GM23338 (cell line): Measurements from ENCODE around the gene UCP3. TPM values are rescaled to one million over a fixed set of nuclear protein-coding genes. Genes with fewer than 3 reads are reported as not detected.
A peak's percentile ranks its signal among the peaks of the same experiment; 100 is the strongest.

Source experiments
- ATAC-seq: fragments of 200-7000 bp; cut with Tn5 transposase; 3 replicates; pipeline ENCODE4 v1.9.1; 2020
- DNase-seq: peaks from one replicate; pipeline ENCODE4 v3.0.0-alpha.2; 2015; ENCODE audit warnings: low spot score
- H2AFZ ChIP-seq: fragments of 200-600 bp; sonication (generic); 2 replicates; pipeline ENCODE4 v1.8.0; 2016; ENCODE audit warnings: antibody characterized with exemption, mild to moderate bottlenecking, moderate library complexity
- H3F3A ChIP-seq: fragments of 200-600 bp; sonication (generic); replicated peaks from 2 replicates; pipeline ENCODE4 v1.8.0; 2017; ENCODE audit warnings: antibody characterized with exemption, mixed run types, low read depth
- H3K27ac ChIP-seq: fragments of 200-600 bp; sonication (generic); 2 replicates; pipeline ENCODE4 v1.6.1; 2016; ENCODE audit warnings: low read depth
- H3K27me3 ChIP-seq: fragments of 200-600 bp; sonication (generic); 2 replicates; pipeline ENCODE4 v1.8.0; 2016; ENCODE audit warnings: mild to moderate bottlenecking, mixed run types, moderate library complexity; ENCODE audit not compliant: insufficient read depth
- H3K36me3 ChIP-seq: fragments of 200-600 bp; sonication (generic); 2 replicates; pipeline ENCODE4 v1.8.0; 2016; ENCODE audit warnings: mild to moderate bottlenecking; ENCODE audit not compliant: insufficient read depth
- H3K4me1 ChIP-seq: fragments of 200-600 bp; sonication (generic); 2 replicates; pipeline ENCODE4 v1.8.0; 2016; ENCODE audit warnings: mild to moderate bottlenecking, moderate library complexity; ENCODE audit not compliant: insufficient read depth
- H3K4me2 ChIP-seq: fragments of 200-600 bp; sonication (generic); 2 replicates; pipeline ENCODE4 v1.7.1; 2017; ENCODE audit warnings: mixed run types
- H3K4me3 ChIP-seq: fragments of 200-600 bp; sonication (generic); 2 replicates; pipeline ENCODE4 v1.6.1; 2016; ENCODE audit warnings: mixed run types
- H3K79me2 ChIP-seq: fragments of 200-600 bp; sonication (generic); replicated peaks from 2 replicates; pipeline ENCODE4 v1.8.0; 2017; ENCODE audit warnings: mild to moderate bottlenecking; ENCODE audit not compliant: insufficient read depth
- H3K9me2 ChIP-seq: fragments of 200-600 bp; sonication (generic); 2 replicates; pipeline ENCODE4 v1.8.0; 2017; ENCODE audit not compliant: insufficient read depth
- H4K20me1 ChIP-seq: fragments of 200-600 bp; sonication (generic); replicated peaks from 2 replicates; pipeline ENCODE4 v1.8.0; 2017; ENCODE audit warnings: mild to moderate bottlenecking; ENCODE audit not compliant: insufficient read depth
- H3K27ac Mint-ChIP-seq: 2 replicates; pipeline ENCODE4 v1.8.0; 2020; ENCODE audit warnings: inconsistent platforms, mild to moderate bottlenecking, moderate library complexity, mixed read lengths
- H3K27me3 Mint-ChIP-seq: 3 replicates; pipeline ENCODE4 v1.8.0; 2022; ENCODE audit warnings: low read depth, mild to moderate bottlenecking, moderate library complexity, mixed read lengths, inconsistent platforms; ENCODE audit not compliant: insufficient read depth, poor library complexity
- H3K36me3 Mint-ChIP-seq: 3 replicates; pipeline ENCODE4 v1.8.0; 2021; ENCODE audit warnings: low read depth, mild to moderate bottlenecking, inconsistent platforms, moderate library complexity, mixed read lengths
- H3K4me1 Mint-ChIP-seq: 3 replicates; pipeline ENCODE4 v1.8.0; 2020; ENCODE audit warnings: mild to moderate bottlenecking, inconsistent platforms, mixed read lengths
- H3K4me3 Mint-ChIP-seq: 3 replicates; pipeline ENCODE4 v1.8.0; 2021; ENCODE audit warnings: moderate library complexity, mild to moderate bottlenecking, inconsistent platforms, mixed read lengths
- H3K9me3 Mint-ChIP-seq: 3 replicates; pipeline ENCODE4 v1.8.0; 2020; ENCODE audit warnings: moderate library complexity, mild to moderate bottlenecking, inconsistent platforms, mixed read lengths
- CREB1 ChIP-seq: fragments of 250-450 bp; sonication (Bioruptor Pico); IDR thresholded peaks from 2 replicates; pipeline ENCODE4 v1.5.0; 2020; ENCODE audit warnings: low read depth, mild to moderate bottlenecking, moderate library complexity
- EZH2 ChIP-seq: fragments of 200-600 bp; sonication (generic); IDR thresholded peaks from one replicate; pipeline ENCODE4 v1.8.0; 2017; ENCODE audit warnings: antibody characterized with exemption, mild to moderate bottlenecking, low read depth; ENCODE audit not compliant: unreplicated experiment
- EZH2phosphoT487 ChIP-seq: fragments of 200-600 bp; sonication (generic); IDR thresholded peaks from one replicate; pipeline ENCODE4 v1.8.1; 2018; ENCODE audit warnings: antibody characterized with exemption; ENCODE audit not compliant: unreplicated experiment
- JUNB ChIP-seq: IDR thresholded peaks from one replicate; pipeline ENCODE4 v1.6.1; 2016; ENCODE audit warnings: antibody characterized with exemption; ENCODE audit not compliant: unreplicated experiment
- NANOG ChIP-seq: IDR thresholded peaks from 2 replicates; pipeline ENCODE4 v1.6.1; 2016; ENCODE audit warnings: antibody characterized with exemption, borderline replicate concordance
- STAT1 ChIP-seq: IDR thresholded peaks from one replicate; pipeline ENCODE4 v1.6.1; 2016; ENCODE audit warnings: antibody characterized with exemption; ENCODE audit not compliant: unreplicated experiment
- ZNF114 ChIP-seq: fragments of 250-450 bp; sonication (Bioruptor Pico); IDR thresholded peaks from 2 replicates; pipeline ENCODE4 v1.5.0; 2020; ENCODE audit warnings: mild to moderate bottlenecking, moderate library complexity
- ZNF331 ChIP-seq: fragments of 250-450 bp; sonication (Bioruptor Pico); IDR thresholded peaks from 2 replicates; pipeline ENCODE4 v1.5.0; 2020; ENCODE audit warnings: low read depth, mild to moderate bottlenecking, moderate library complexity
- polyA plus RNA-seq: library from polyadenylated mRNA; unstranded; fragments of >200 nt; fragmentation: Nextera tagmentation; extraction: Ambion mirVana; gene quantifications from 2 replicates; pipeline ENCODE4 v1.2.1, GENCODE V29; 2016
- total RNA-seq: library from RNA; depleted of rRNA; stranded (reverse); fragments of >200 nt; shearing (Covaris generic); gene quantifications from 2 replicates; pipeline ENCODE4 v1.2.3, GENCODE V29; 2014
- TF ChIP-seq, protein P1 (sequence below), 2 experiments: fragments of 200-600 bp in 1 of 2; sonication (generic) in 1 of 2; conservative IDR thresholded peaks; 2 replicates each; pipeline versions ENCODE4 v1.5.1 to v1.6.1; 2016 to 2017; ENCODE audit warnings: antibody characterized with exemption in 2 of 2, low read depth in 2 of 2, mild to moderate bottlenecking in 2 of 2, moderate library complexity in 1 of 2
- TF ChIP-seq, protein P2 (sequence below): IDR thresholded peaks from one replicate; pipeline ENCODE4 v1.6.1; 2018; ENCODE audit warnings: antibody characterized with exemption; ENCODE audit not compliant: unreplicated experiment
- TF ChIP-seq, protein P3 (sequence below): IDR thresholded peaks from 2 replicates; pipeline ENCODE4 v1.6.1; 2016; ENCODE audit warnings: antibody characterized with exemption

The UCP3 gene
- total and polyA plus RNA-seq, 2 experiments from 2014 or later: 0.21 to 0.40 TPM

DNA sequence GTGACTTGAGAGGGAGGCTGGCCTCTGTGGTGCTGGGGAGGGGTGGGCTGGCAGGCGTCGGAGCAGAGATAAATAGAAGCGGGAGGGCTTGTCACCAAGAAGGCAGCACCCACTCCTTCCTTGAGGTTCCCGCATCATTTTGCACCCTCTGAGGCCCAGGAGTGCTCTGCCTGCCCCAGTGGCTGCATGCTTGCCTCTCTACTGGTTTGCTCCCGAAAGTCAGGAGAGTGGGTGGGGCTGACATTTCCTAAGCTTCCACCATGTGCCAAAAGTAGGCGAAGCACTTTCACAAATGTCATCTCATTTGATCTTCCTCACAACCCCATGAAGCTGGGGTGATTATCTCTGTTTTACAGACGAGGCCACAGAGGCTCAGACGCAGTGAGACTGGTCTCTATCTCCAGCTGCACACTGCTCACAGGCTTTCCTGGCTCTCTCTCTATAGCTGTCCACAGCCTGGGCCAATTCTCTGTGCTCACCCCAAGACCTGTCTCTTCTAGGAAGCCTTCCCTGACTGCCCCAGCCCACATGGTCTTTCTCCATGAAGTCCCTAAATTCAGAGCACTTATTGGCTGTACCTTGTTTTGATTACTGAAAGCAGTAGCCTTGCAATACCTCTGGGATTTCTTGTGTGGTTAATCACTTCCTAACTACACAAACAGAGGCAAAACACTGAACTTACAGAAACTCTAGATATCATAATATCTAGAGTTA is 2.6 kb upstream of the UCP3 start:
- Mint-ChIP-seq H3K4me1 (peaks cover 17% of the 10 kb centered on the region), H3K4me3 (no peak overlapping the region), H3K27me3 (peaks cover 7% of the 10 kb centered on the region), H3K27ac (0 out of 2 replicates have a peak overlapping the region, but pooled peaks have one; percentile 17), H3K36me3 (peaks cover 8% of the 10 kb centered on the region), H3K9me3 (no peaks in the 10 kb centered on the region)
- no peaks in the 10 kb centered on the region; the same call in 1 of the 2 replicates for H3K9me2 ChIP-seq
- no peaks in the 10 kb centered on the region for H3F3A ChIP-seq
- no peak overlapping the region for H3K27ac ChIP-seq
- no peaks in the 10 kb centered on the region for H3K79me2 ChIP-seq
- H2AFZ ChIP-seq: no peak overlapping the region
- 0 out of 2 replicates have a peak, but pooled peaks cover 5% of the 10 kb centered on the region for H3K4me1 ChIP-seq
- no peak overlapping the region for H3K4me2 ChIP-seq
- H3K4me3 ChIP-seq: no peak overlapping the region
- DNase-seq: no peak
- no peak for TF ChIP-seq NANOG
- ATAC-seq: no peak
- H4K20me1 ChIP-seq: no peaks in the 10 kb centered on the region
- no peaks in the 10 kb centered on the region for H3K27me3 ChIP-seq
- H3K36me3 ChIP-seq: no peaks in the 10 kb centered on the region

DNA sequence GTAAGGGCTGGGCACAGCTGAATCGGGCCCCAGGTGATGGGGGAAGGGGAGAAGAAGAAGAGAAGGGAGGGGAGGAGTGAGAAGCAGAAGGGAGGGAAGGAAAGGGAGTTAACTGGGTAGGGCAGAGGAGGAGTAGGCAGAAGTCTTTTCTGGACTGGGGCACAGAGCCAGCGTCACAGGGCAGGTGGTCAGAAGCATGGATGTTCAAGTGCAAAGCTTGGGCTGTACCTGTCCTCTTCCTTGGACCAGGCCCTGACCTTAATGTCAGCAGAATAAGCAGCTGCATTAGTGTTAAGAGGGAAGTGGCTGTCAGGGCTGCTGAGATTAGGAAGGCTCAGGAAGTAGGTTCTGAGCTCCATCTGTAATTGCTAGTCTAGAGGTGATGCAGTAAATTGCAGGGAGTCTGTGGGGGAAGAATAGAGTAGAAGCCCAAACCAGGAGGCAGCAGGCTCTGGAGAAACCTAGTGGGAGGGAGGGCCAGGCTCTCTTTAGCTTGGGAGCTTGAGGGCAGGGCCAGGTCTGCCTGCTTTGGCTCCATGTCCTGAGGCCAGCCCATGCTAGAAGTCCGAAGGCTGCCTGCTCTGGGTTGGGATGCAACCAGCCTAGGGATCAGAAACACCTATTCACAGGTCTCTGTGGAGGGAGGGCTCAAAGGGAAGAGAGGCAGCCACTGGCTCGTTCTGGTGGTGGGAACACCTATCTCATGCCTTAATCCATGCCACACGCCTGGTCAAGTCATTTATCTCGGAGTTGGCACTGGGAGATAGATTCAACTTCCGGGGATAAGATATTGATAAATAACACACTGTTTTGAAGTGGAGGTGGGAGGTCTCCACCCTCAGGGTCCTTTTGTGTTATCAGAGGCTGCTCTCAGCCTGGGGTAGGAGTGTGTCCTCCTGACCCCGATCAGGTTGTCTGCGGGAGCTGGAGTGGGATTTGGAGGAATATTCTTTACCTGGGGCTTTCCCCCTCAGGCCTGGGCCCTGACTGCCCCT is 1.7 kb upstream of the UCP3 start:
- peaks cover 7% of the 10 kb centered on the region for H3K27me3 Mint-ChIP-seq
- TF ChIP-seq JUNB (no peak), ZNF114 (CRISPR knock-in tag) (no peak), EZH2 (no peak), CREB1 (no peak), ZNF331 (CRISPR knock-in tag) (no peak), NANOG (no peak), STAT1 (no peak), EZH2phosphoT487 (no peak)
- TF ChIP-seq, protein P1, sequence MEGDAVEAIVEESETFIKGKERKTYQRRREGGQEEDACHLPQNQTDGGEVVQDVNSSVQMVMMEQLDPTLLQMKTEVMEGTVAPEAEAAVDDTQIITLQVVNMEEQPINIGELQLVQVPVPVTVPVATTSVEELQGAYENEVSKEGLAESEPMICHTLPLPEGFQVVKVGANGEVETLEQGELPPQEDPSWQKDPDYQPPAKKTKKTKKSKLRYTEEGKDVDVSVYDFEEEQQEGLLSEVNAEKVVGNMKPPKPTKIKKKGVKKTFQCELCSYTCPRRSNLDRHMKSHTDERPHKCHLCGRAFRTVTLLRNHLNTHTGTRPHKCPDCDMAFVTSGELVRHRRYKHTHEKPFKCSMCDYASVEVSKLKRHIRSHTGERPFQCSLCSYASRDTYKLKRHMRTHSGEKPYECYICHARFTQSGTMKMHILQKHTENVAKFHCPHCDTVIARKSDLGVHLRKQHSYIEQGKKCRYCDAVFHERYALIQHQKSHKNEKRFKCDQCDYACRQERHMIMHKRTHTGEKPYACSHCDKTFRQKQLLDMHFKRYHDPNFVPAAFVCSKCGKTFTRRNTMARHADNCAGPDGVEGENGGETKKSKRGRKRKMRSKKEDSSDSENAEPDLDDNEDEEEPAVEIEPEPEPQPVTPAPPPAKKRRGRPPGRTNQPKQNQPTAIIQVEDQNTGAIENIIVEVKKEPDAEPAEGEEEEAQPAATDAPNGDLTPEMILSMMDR (conservative IDR thresholded peaks at IDR 0.05; ENCODE audit: low read depth in 2 of 2): no peak
- TF ChIP-seq, protein P2, sequence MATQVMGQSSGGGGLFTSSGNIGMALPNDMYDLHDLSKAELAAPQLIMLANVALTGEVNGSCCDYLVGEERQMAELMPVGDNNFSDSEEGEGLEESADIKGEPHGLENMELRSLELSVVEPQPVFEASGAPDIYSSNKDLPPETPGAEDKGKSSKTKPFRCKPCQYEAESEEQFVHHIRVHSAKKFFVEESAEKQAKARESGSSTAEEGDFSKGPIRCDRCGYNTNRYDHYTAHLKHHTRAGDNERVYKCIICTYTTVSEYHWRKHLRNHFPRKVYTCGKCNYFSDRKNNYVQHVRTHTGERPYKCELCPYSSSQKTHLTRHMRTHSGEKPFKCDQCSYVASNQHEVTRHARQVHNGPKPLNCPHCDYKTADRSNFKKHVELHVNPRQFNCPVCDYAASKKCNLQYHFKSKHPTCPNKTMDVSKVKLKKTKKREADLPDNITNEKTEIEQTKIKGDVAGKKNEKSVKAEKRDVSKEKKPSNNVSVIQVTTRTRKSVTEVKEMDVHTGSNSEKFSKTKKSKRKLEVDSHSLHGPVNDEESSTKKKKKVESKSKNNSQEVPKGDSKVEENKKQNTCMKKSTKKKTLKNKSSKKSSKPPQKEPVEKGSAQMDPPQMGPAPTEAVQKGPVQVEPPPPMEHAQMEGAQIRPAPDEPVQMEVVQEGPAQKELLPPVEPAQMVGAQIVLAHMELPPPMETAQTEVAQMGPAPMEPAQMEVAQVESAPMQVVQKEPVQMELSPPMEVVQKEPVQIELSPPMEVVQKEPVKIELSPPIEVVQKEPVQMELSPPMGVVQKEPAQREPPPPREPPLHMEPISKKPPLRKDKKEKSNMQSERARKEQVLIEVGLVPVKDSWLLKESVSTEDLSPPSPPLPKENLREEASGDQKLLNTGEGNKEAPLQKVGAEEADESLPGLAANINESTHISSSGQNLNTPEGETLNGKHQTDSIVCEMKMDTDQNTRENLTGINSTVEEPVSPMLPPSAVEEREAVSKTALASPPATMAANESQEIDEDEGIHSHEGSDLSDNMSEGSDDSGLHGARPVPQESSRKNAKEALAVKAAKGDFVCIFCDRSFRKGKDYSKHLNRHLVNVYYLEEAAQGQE: no peak
- TF ChIP-seq, protein P3, sequence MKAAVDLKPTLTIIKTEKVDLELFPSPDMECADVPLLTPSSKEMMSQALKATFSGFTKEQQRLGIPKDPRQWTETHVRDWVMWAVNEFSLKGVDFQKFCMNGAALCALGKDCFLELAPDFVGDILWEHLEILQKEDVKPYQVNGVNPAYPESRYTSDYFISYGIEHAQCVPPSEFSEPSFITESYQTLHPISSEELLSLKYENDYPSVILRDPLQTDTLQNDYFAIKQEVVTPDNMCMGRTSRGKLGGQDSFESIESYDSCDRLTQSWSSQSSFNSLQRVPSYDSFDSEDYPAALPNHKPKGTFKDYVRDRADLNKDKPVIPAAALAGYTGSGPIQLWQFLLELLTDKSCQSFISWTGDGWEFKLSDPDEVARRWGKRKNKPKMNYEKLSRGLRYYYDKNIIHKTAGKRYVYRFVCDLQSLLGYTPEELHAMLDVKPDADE: no peak

More for the DNA sequence above, 1.7 kb upstream of the UCP3 start:
- no peaks in the 10 kb centered on the region for H3K79me2 ChIP-seq
- H3F3A ChIP-seq: no peaks in the 10 kb centered on the region
- Mint-ChIP-seq H3K4me1 (peaks cover 17% of the 10 kb centered on the region), H3K36me3 (peaks cover 3% of the 10 kb centered on the region; the same call in 1 of the 3 replicates), H3K9me3 (no peaks in the 10 kb centered on the region), H3K27ac (peak overlapping the region; percentile 49; the same call in 1 of the 2 replicates), H3K4me3 (no peak overlapping the region)
- H3K27me3 ChIP-seq: no peaks in the 10 kb centered on the region
- no peaks in the 10 kb centered on the region for H4K20me1 ChIP-seq
- DNase-seq: no peak
- no peaks in the 10 kb centered on the region for H3K36me3 ChIP-seq
- H3K4me1 ChIP-seq: 0 out of 2 replicates have a peak, but pooled peaks cover 5% of the 10 kb centered on the region
- H3K4me3 ChIP-seq: no peak overlapping the region
- no peak overlapping the region for H2AFZ ChIP-seq
- no peak overlapping the region for H3K27ac ChIP-seq
- peak; percentile 56 for ATAC-seq
- H3K9me2 ChIP-seq: no peaks in the 10 kb centered on the region
- H3K4me2 ChIP-seq: no peak overlapping the region
